Loucy (cell line): Measurements from ENCODE around the gene MACIR.

Source experiments
- H2AFZ ChIP-seq: fragments of 200-600 bp; sonication (generic); 2 replicates; pipeline ENCODE4 v1.6.0; 2016; ENCODE audit warnings: antibody characterized with exemption, mild to moderate bottlenecking, low read length, moderate library complexity
- H3F3A ChIP-seq: fragments of 200-600 bp; 2 replicates; pipeline ENCODE4 v1.6.0; 2016; ENCODE audit warnings: antibody characterized with exemption, low read depth, mild to moderate bottlenecking
- H3K27me3 ChIP-seq: fragments of 200-600 bp; sonication (generic); 2 replicates; pipeline ENCODE4 v1.6.1; 2014; ENCODE audit warnings: low read length, mild to moderate bottlenecking; ENCODE audit not compliant: insufficient read depth, poor library complexity, severe bottlenecking
- H3K36me3 ChIP-seq: fragments of 200-600 bp; sonication (generic); 2 replicates; pipeline ENCODE4 v1.6.1; 2016; ENCODE audit warnings: low read length; ENCODE audit not compliant: insufficient read depth
- H3K4me1 ChIP-seq: fragments of 200-600 bp; sonication (generic); 2 replicates; pipeline ENCODE4 v1.5.1; 2014; ENCODE audit warnings: low read length, mild to moderate bottlenecking; ENCODE audit not compliant: insufficient read depth, poor library complexity, severe bottlenecking
- H3K4me2 ChIP-seq: fragments of 200-600 bp; sonication (generic); 2 replicates; pipeline ENCODE4 v1.6.0; 2014; ENCODE audit warnings: antibody characterized with exemption, low read length, low read depth, mild to moderate bottlenecking; ENCODE audit not compliant: poor library complexity, severe bottlenecking
- H3K4me3 ChIP-seq: fragments of 200-600 bp; sonication (generic); 2 replicates; pipeline ENCODE4 v1.5.1; 2014; ENCODE audit warnings: low read length, mild to moderate bottlenecking, mixed read lengths; ENCODE audit not compliant: poor library complexity, severe bottlenecking
- H3K79me2 ChIP-seq: fragments of 200-600 bp; sonication (generic); 2 replicates; pipeline ENCODE4 v1.6.1; 2014; ENCODE audit warnings: low read length; ENCODE audit not compliant: insufficient read depth
- H3K9ac ChIP-seq: fragments of 200-600 bp; sonication (generic); 2 replicates; pipeline ENCODE4 v1.6.0; 2014; ENCODE audit warnings: mild to moderate bottlenecking, low read depth, low read length, moderate library complexity; ENCODE audit not compliant: poor library complexity, severe bottlenecking
- H3K9me2 ChIP-seq: fragments of 200-600 bp; sonication (generic); replicated peaks from 2 replicates; pipeline ENCODE4 v1.6.1; 2016; ENCODE audit warnings: low read depth, low read length, mixed read lengths
- H3K9me3 ChIP-seq: fragments of 200-600 bp; sonication (generic); 2 replicates; pipeline ENCODE4 v1.6.1; 2014; ENCODE audit warnings: mild to moderate bottlenecking, antibody characterized with exemption, low read length, low read depth; ENCODE audit not compliant: insufficient read depth
- H4K20me1 ChIP-seq: fragments of 200-600 bp; sonication (generic); 2 replicates; pipeline ENCODE4 v1.6.0; 2014; ENCODE audit warnings: antibody characterized with exemption, low read length, mild to moderate bottlenecking; ENCODE audit not compliant: insufficient read depth, poor library complexity, severe bottlenecking
- CTCF ChIP-seq: fragments of 200-600 bp; sonication (generic); conservative IDR thresholded peaks from 2 replicates; pipeline ENCODE4 v1.5.1; 2014; ENCODE audit warnings: mild to moderate bottlenecking, antibody characterized with exemption, low read length
- EZH2phosphoT487 ChIP-seq: fragments of 200-600 bp; IDR thresholded peaks from 2 replicates; pipeline ENCODE4 v1.6.1; 2018; ENCODE audit warnings: antibody characterized with exemption, mild to moderate bottlenecking, moderate library complexity, borderline replicate concordance

MACIR gene

GRCh38 chr5:103244398-103244797 lies 14.2 kb upstream of the MACIR start:
- no peak overlapping the region for H2AFZ ChIP-seq
- H4K20me1 ChIP-seq: no peaks in the 10 kb centered on the region
- H3K4me2 ChIP-seq: no peak overlapping the region
- H3K9ac ChIP-seq: no peak overlapping the region
- H3K36me3 ChIP-seq: no peaks in the 10 kb centered on the region
- no peaks in the 10 kb centered on the region for H3K4me1 ChIP-seq
- H3K9me2 ChIP-seq: no peaks in the 10 kb centered on the region
- H3F3A ChIP-seq: no peaks in the 10 kb centered on the region
- TF ChIP-seq CTCF (no peak), EZH2phosphoT487 (no peak)
- no peaks in the 10 kb centered on the region for H3K79me2 ChIP-seq
- no peaks in the 10 kb centered on the region for H3K9me3 ChIP-seq
- no peak overlapping the region for H3K4me3 ChIP-seq
- H3K27me3 ChIP-seq: no peaks in the 10 kb centered on the region

DNA sequence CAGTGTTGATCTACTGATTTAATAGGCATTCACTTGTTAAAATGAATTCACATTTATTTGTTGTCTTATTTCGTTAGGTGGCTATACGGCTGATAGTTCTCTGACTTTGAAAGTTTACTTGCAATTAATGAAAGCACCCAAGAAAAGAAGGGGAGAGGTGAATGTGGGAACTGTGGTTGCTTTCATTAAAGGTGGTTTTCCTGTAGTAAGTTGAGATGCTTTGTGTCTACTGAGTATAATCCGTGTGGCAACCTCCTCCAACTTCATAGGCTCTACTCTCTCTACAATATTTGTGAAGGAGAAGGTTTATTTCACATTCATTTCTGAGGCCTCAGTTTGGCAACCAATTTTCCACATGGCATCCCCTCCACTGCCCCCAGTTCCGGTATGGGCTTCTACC lies 12.8 kb upstream of the MACIR start:
- Histone ChIP-seq H4K20me1 (no peaks in the 10 kb centered on the region), H3K79me2 (no peaks in the 10 kb centered on the region), H3K4me3 (no peak overlapping the region), H3K27me3 (no peaks in the 10 kb centered on the region), H3K9ac (no peak overlapping the region), H3K9me3 (no peaks in the 10 kb centered on the region), H3K36me3 (no peaks in the 10 kb centered on the region), H3K4me2 (no peak overlapping the region), H2AFZ (no peak overlapping the region), H3F3A (no peaks in the 10 kb centered on the region), H3K9me2 (no peaks in the 10 kb centered on the region), H3K4me1 (no peaks in the 10 kb centered on the region)
- TF ChIP-seq CTCF (no peak), EZH2phosphoT487 (no peak)

DNA sequence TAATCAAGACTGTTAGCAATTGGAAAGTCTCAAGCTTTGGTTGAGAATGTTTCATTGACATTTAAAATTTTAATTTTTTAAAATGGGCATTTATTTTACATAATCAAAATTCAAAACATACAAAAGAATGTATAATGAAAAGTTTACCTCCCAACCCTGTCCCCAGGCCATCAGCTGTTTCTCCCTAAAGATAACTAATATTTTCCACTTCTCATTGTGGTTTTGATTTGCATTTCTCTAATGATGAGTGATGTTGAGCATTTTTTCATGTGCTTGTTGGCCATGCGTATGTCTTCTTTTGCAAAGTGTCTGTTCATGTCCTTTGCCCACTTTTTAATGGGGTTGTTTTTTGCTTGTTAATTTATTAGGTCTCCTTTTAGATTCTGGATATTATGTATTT lies 11.4 kb upstream of the MACIR start:
- no peaks in the 10 kb centered on the region for H3K79me2 ChIP-seq
- H2AFZ ChIP-seq: no peak overlapping the region
- H3K4me1 ChIP-seq: no peaks in the 10 kb centered on the region
- no peaks in the 10 kb centered on the region for H3K36me3 ChIP-seq
- H3K27me3 ChIP-seq: no peaks in the 10 kb centered on the region
- no peaks in the 10 kb centered on the region for H3K9me3 ChIP-seq
- H3K9me2 ChIP-seq: no peaks in the 10 kb centered on the region
- H3K4me2 ChIP-seq: no peak overlapping the region
- no peak overlapping the region for H3K4me3 ChIP-seq
- H3F3A ChIP-seq: no peaks in the 10 kb centered on the region
- no peak overlapping the region for H3K9ac ChIP-seq
- H4K20me1 ChIP-seq: no peaks in the 10 kb centered on the region
- TF ChIP-seq CTCF (no peak), EZH2phosphoT487 (no peak)
